ENCODE data around the gene NFYC. TPM values are rescaled to one million over a fixed set of nuclear protein-coding genes. Genes with fewer than 3 reads are reported as not detected.

The NFYC gene
- total and polyA plus RNA-seq, 7 donors, result 38.0 to 53.5 (median 41.8) TPM

DNA sequence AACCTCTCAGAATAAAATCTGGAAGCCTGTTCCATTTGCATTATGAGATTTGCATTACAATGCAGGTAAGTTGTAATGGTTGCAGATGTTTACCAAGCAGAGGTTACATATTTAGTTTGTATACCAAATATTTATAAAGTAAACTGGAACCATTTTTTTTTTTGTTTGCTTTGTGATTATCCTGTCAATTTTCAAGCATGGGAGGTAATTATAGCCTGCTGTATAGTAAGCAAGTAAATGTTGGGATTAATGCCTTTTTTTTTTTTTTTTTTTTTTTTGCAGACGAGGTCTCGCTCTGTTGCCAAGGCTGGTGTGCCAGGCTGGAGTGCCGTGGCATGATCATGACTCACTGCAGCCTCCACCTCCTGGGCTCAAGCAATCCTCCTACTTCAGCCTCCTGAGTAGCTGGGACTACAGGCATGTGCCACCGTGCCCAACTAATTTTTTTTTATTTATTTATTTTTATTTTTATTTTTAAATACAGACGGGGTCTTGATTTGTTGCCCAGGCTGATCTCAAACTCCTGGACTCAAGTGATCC, 21.0 kb downstream of the NFYC start:
- peaks cover 0 to 81% (median 63%) of the 10 kb centered on the region in 4 donors for H3K4me1 ChIP-seq
- intact Hi-C loops (cut with DNase I), result no loop called here
- H3K27ac ChIP-seq, result peak overlapping the region; percentile 74 to 85 (median 78)
- H3K9me3 ChIP-seq, result no peaks in the 10 kb centered on the region
- 46 to 70% methylated on average over 5 of the region's 5 CpGs for WGBS, 2 donors
- no peak for DNase-seq
- H3K36me3 ChIP-seq, result no peaks in the 10 kb centered on the region
- no peaks in the 10 kb centered on the region for H3K27me3 ChIP-seq
- TF ChIP-seq POLR2AphosphoS5 (IDR thresholded peaks at IDR 0.05) (no peak), POLR2A (IDR thresholded peaks at IDR 0.05) (no peak), EP300 (IDR thresholded peaks at IDR 0.05) (no peak)
- TF ChIP-seq, protein P1, sequence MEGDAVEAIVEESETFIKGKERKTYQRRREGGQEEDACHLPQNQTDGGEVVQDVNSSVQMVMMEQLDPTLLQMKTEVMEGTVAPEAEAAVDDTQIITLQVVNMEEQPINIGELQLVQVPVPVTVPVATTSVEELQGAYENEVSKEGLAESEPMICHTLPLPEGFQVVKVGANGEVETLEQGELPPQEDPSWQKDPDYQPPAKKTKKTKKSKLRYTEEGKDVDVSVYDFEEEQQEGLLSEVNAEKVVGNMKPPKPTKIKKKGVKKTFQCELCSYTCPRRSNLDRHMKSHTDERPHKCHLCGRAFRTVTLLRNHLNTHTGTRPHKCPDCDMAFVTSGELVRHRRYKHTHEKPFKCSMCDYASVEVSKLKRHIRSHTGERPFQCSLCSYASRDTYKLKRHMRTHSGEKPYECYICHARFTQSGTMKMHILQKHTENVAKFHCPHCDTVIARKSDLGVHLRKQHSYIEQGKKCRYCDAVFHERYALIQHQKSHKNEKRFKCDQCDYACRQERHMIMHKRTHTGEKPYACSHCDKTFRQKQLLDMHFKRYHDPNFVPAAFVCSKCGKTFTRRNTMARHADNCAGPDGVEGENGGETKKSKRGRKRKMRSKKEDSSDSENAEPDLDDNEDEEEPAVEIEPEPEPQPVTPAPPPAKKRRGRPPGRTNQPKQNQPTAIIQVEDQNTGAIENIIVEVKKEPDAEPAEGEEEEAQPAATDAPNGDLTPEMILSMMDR (IDR thresholded peaks at IDR 0.05), result no peak
- H3K4me3 ChIP-seq, result no peak overlapping the region

DNA sequence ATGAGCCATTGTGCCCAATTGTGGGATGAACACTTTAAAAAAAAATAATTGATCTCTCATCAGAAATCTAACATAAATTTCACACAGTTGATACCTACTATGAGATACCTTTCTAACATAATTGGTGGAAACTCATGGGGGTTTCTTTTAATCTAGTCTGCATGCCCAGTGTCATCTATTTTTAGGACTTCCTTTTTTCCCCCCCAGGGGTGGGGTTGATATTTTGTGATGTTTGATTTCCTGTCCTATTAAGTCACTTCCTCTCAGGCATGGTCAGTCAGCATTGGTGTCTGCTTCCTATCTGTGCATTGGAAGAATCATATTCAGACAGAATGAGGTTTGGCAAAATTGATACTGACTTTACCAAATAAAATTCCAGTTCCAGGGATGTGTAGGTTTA, 21.5 kb downstream of the NFYC start:
- Histone ChIP-seq H3K9me3 (no peaks in the 10 kb centered on the region), H3K4me1 (peaks cover 0 to 85% (median 67%) of the 10 kb centered on the region in 4 donors), H3K27ac (peak overlapping the region; percentile 74 to 85 (median 78)), H3K4me3 (no peak overlapping the region), H3K36me3 (no peaks in the 10 kb centered on the region), H3K27me3 (no peaks in the 10 kb centered on the region)
- intact Hi-C loops (cut with DNase I), result no loop called here
- TF ChIP-seq, protein P1 (IDR thresholded peaks at IDR 0.05), result no peak
- no peak for TF ChIP-seq EP300 (IDR thresholded peaks at IDR 0.05)
- TF ChIP-seq POLR2AphosphoS5 (IDR thresholded peaks at IDR 0.05), result no peak
- TF ChIP-seq POLR2A (IDR thresholded peaks at IDR 0.05), result no peak
- no peak for DNase-seq

DNA sequence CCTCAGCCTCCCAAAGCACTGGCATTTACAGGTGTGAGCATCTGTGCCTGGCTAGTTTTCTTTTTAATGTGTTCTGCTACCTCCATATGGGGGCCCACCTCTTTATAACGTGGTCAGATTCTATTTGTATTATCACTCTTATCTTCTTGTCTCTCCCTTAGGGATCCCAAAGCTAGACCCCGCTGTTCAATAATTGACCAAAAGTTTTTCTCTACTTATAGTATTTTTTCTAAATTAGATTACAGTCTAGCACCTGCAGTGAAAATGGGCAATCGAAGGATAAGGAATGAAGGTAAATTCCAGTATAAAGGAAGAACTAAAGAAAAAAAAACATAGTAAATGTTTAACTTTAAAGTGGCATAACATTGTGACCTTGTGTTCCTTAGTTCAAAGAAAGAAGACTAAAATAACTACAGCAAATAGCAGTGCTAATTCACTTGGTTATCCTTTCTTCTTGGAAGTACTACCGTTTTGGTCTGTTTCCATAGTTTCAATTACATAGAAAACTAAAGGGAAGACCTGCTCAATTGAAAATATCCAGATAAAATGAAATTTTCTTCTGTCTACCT, 24.1 kb downstream of the NFYC start:
- no peak overlapping the region for H3K4me3 ChIP-seq
- H3K9me3 ChIP-seq, result no peaks in the 10 kb centered on the region
- peaks cover 0 to 95% (median 73%) of the 10 kb centered on the region in 4 donors for H3K4me1 ChIP-seq
- no peaks in the 10 kb centered on the region for H3K36me3 ChIP-seq
- H3K27me3 ChIP-seq, result no peaks in the 10 kb centered on the region
- intact Hi-C loops (cut with DNase I), result no loop called here
- DNase-seq, result no peak
- WGBS, 2 donors, result 17 to 66% methylated on average over 4 of the region's 4 CpGs
- no peak for TF ChIP-seq POLR2A (IDR thresholded peaks at IDR 0.05)
- TF ChIP-seq, protein P1 (IDR thresholded peaks at IDR 0.05), result no peak
- TF ChIP-seq EP300 (IDR thresholded peaks at IDR 0.05), result no peak
- TF ChIP-seq POLR2AphosphoS5 (IDR thresholded peaks at IDR 0.05), result no peak
- H3K27ac ChIP-seq, result peak overlapping the region in 1 of 4 donors; percentile 33

DNA sequence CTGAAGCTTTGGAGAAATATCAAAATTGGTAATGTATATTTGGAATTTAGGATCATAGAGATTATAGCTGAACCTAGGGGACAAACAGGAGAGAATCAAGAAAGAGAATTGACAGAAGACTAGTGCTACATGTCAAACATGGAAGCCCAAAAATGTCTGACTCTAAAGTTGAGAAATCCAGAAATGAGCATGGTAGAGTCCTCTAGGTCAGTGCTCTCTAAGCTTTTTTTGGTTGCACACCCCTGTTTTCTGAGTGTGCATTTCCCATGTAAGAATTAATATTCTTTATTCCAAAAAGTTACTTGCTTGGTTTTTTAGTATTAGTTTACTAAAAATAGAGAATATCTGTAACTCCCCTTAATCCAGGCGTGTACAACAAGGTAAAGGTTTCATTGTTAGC, 25.6 kb downstream of the NFYC start:
- Histone ChIP-seq H3K9me3 (no peaks in the 10 kb centered on the region), H3K36me3 (no peaks in the 10 kb centered on the region), H3K4me1 (peaks cover 0 to 95% (median 69%) of the 10 kb centered on the region in 4 donors), H3K27ac (peak overlapping the region in 2 of 4 donors; percentile 21 to 54), H3K4me3 (no peak overlapping the region), H3K27me3 (no peaks in the 10 kb centered on the region)
- intact Hi-C loops (cut with DNase I), result no loop called here
- WGBS, 2 donors, result 60 to 95% methylated on average over 1 of the region's 1 CpG
- no peak for DNase-seq
- TF ChIP-seq EP300 (IDR thresholded peaks at IDR 0.05) (no peak), POLR2A (IDR thresholded peaks at IDR 0.05) (no peak), POLR2AphosphoS5 (IDR thresholded peaks at IDR 0.05) (no peak)
- TF ChIP-seq, protein P1 (IDR thresholded peaks at IDR 0.05), result no peak

Measured in sigmoid colon (tissue), 7 donors.